ENCODE data around the gene HLA-C.
A peak's percentile ranks its signal among the peaks of the same experiment; 100 is the strongest.
"Not testable (repeated sequence)": the region's sequence is repeated elsewhere in the genome, so short reads cannot be mapped to it uniquely, and the experiment has no call there.

HLA-C gene

DNA sequence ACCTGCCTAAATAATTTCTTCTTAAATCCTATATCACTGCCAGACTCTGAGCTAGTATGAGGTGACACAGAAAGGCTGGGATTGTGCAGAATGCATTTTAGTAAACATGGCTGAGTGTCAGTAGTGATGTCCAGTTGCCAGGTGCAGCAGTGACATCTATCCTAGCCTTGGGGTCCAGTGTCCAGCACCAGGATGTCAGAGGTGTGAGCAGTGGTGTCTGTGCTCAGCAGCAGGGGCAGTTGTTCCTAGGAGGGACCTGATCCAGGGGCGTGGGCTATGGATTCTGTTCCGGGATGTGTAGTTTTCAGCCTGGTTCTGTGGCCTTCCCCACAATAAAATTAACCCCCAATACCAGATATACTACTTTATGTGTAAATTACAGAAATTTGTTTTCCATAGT lies 6.0 kb downstream of the HLA-C start:
- no peak for DNase-seq (ENCODE audit: extremely low spot score)
- TF ChIP-seq FOXM1 (IDR thresholded peaks at IDR 0.05; ENCODE audit: borderline replicate concordance), result no peak
- TF ChIP-seq BHLHE40 (IDR thresholded peaks at IDR 0.05; ENCODE audit: borderline replicate concordance), result no peak
- no peak for TF ChIP-seq SP1 (IDR thresholded peaks at IDR 0.05)
- no peak for TF ChIP-seq ZNF384 (IDR thresholded peaks at IDR 0.05)
- TF ChIP-seq, protein P1, sequence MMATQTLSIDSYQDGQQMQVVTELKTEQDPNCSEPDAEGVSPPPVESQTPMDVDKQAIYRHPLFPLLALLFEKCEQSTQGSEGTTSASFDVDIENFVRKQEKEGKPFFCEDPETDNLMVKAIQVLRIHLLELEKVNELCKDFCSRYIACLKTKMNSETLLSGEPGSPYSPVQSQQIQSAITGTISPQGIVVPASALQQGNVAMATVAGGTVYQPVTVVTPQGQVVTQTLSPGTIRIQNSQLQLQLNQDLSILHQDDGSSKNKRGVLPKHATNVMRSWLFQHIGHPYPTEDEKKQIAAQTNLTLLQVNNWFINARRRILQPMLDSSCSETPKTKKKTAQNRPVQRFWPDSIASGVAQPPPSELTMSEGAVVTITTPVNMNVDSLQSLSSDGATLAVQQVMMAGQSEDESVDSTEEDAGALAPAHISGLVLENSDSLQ (IDR thresholded peaks at IDR 0.05), result no peak
- no peak for TF ChIP-seq NFRKB (IDR thresholded peaks at IDR 0.05)
- TF ChIP-seq ELF4 (IDR thresholded peaks at IDR 0.05), result no peak
- TF ChIP-seq TARDBP (IDR thresholded peaks at IDR 0.05), result no peak
- no peak for TF ChIP-seq L3MBTL2 (conservative IDR thresholded peaks at IDR 0.05)
- TF ChIP-seq LEF1 (IDR thresholded peaks at IDR 0.05; ENCODE audit: borderline replicate concordance), result no peak
- no peak for TF ChIP-seq FOXA1 (IDR thresholded peaks at IDR 0.05)
- TF ChIP-seq FOXK2 (IDR thresholded peaks at IDR 0.05), result no peak
- TF ChIP-seq CTBP1 (IDR thresholded peaks at IDR 0.05; ENCODE audit: borderline replicate concordance), result no peak
- TF ChIP-seq SUZ12 (IDR thresholded peaks at IDR 0.05), result no peak
- no peak for TF ChIP-seq ARNT (IDR thresholded peaks at IDR 0.05)
- no peak for TF ChIP-seq HDGF (IDR thresholded peaks at IDR 0.05; ENCODE audit: borderline replicate concordance)
- POLR2A ChIA-PET, result no interaction called here
- CTCF ChIA-PET, result no interaction called here

DNA sequence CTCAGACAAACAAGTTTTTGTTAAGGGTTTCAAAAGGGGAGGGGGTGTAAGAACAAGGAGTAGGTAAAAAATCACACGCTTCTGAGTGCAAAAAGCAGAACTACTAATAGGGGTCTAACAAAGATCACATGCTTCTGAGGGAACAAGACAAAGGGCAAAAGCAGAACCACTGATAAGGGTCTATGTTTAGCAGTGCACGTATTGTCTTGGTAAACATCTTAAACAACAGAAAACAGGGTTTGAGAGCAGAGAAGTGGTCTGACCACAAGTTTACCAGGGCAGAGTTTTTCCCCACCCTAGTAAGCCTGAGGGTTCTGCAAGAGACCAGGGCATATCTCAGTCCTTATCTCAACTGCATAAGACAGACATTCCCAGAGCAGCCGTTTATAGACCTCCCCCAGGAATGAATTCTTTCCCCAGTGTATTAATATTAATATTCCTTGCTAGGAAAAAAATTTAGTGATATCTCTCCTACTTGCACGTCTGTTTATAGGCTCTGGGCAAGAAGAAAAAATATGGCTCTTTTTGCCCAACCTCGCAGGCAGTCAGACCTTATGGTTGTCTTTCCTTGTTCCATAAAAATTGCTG lies 8.5 kb downstream of the HLA-C start:
- DNase-seq (ENCODE audit: extremely low spot score); POLR2A ChIA-PET; CTCF ChIA-PET: not testable (repeated sequence)

DNA sequence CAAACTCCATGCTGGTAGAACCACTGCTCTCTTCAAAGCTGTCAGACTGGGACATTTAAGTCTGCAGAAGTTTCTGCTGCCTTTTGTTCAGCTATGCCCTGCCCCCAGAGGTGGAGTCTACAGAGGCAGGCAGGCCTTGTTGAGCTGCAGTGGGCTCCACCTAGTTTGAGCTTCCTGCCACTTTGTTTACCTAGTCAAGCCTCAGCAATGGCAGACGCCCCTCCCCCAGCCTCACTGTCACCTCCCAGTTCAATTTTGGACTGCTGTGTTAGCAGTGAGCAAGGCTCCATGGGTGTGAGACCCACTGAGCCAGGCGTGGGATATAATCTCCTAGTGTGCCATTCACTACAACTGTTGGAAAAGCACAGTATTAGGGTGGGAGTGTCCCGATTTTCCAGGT lies 11.9 kb downstream of the HLA-C start:
- DNase-seq (ENCODE audit: extremely low spot score), result not testable (repeated sequence)
- ChIA-PET POLR2A (interaction anchor here (1.2 kb wide), 1 partner anchor 14 kb away, joined by 3 read pairs; no protein-coding TSS in a partner anchor), CTCF (interaction anchor here (0.6 kb wide), 1 partner anchor 14 kb away, joined by 3 read pairs; no protein-coding TSS in a partner anchor)

DNA sequence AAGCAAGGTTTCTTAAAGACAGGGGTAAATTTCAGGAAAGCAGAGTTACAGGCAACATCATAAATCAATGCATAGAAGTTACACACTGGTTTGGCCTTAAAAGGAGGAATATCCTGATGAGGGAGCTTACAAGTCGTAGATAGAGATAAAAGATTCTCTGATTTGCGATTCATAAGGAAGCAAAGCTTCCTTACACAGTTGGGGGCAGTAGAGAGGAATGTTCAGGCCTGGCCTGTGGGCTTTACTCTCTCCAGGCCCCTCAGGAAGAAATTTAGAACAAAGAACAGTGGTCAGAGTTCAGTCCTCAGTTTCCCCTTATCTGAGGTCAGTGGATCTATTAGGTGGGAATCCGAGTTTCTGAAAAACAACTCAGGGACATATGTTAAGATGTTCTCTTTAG lies 19.3 kb downstream of the HLA-C start:
- POLR2A ChIA-PET, result interaction anchor here (0.6 kb wide), 1 partner anchor 295 kb away, joined by 3 read pairs; the partner anchor contains the start of gene NFKBIL1
- CTCF ChIA-PET, result interaction anchor here (0.6 kb wide), 1 partner anchor 18 kb away, joined by 3 read pairs; no protein-coding TSS in a partner anchor
- no peak for TF ChIP-seq ARNT (IDR thresholded peaks at IDR 0.05)
- no peak for TF ChIP-seq FOXA1 (IDR thresholded peaks at IDR 0.05)
- TF ChIP-seq ZNF384 (IDR thresholded peaks at IDR 0.05), result no peak
- no peak for TF ChIP-seq NFRKB (IDR thresholded peaks at IDR 0.05)
- no peak for TF ChIP-seq SP1 (IDR thresholded peaks at IDR 0.05)
- TF ChIP-seq BHLHE40 (IDR thresholded peaks at IDR 0.05; ENCODE audit: borderline replicate concordance), result no peak
- TF ChIP-seq, protein P1 (IDR thresholded peaks at IDR 0.05), result no peak
- no peak for TF ChIP-seq L3MBTL2 (conservative IDR thresholded peaks at IDR 0.05)
- no peak for TF ChIP-seq FOXM1 (IDR thresholded peaks at IDR 0.05; ENCODE audit: borderline replicate concordance)
- no peak for TF ChIP-seq ELF4 (IDR thresholded peaks at IDR 0.05)
- no peak for TF ChIP-seq SUZ12 (IDR thresholded peaks at IDR 0.05)
- no peak for TF ChIP-seq HDGF (IDR thresholded peaks at IDR 0.05; ENCODE audit: borderline replicate concordance)
- no peak for TF ChIP-seq TARDBP (IDR thresholded peaks at IDR 0.05)
- no peak for TF ChIP-seq FOXK2 (IDR thresholded peaks at IDR 0.05)
- no peak for TF ChIP-seq LEF1 (IDR thresholded peaks at IDR 0.05; ENCODE audit: borderline replicate concordance)
- TF ChIP-seq CTBP1 (IDR thresholded peaks at IDR 0.05; ENCODE audit: borderline replicate concordance), result no peak
- DNase-seq (ENCODE audit: extremely low spot score), result no peak

DNA sequence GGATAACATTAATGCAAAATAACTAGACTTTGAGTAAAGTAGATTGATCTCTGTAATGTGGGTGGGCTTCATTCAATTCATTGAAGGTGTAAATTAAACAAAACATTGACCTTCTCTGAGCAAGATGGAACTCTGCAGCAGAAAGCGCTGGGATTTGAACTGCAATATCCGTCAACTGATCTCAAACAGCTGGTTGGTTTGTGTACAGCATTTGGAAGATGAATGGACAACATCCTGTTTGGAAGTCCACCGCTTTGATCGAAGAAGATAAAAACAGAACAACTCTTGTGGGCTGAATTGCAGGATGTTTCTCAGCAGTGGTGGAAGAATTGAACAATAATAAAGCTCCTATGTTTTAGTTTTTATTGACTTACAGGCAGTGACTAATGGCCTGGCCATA lies 20.6 kb downstream of the HLA-C start:
- TF ChIP-seq SUZ12 (IDR thresholded peaks at IDR 0.05) (no peak), L3MBTL2 (conservative IDR thresholded peaks at IDR 0.05) (no peak), SP1 (IDR thresholded peaks at IDR 0.05) (no peak), FOXM1 (IDR thresholded peaks at IDR 0.05; ENCODE audit: borderline replicate concordance) (no peak), BHLHE40 (IDR thresholded peaks at IDR 0.05; ENCODE audit: borderline replicate concordance) (no peak), NFRKB (IDR thresholded peaks at IDR 0.05) (no peak), FOXK2 (IDR thresholded peaks at IDR 0.05) (no peak), HDGF (IDR thresholded peaks at IDR 0.05; ENCODE audit: borderline replicate concordance) (no peak), FOXA1 (IDR thresholded peaks at IDR 0.05) (no peak), TARDBP (IDR thresholded peaks at IDR 0.05) (no peak), CTBP1 (IDR thresholded peaks at IDR 0.05; ENCODE audit: borderline replicate concordance) (no peak), ELF4 (IDR thresholded peaks at IDR 0.05) (no peak), ARNT (IDR thresholded peaks at IDR 0.05) (no peak), LEF1 (IDR thresholded peaks at IDR 0.05; ENCODE audit: borderline replicate concordance) (no peak)
- TF ChIP-seq, protein P1 (IDR thresholded peaks at IDR 0.05), result no peak
- CTCF ChIA-PET, result no interaction called here
- POLR2A ChIA-PET, result no interaction called here
- DNase-seq (ENCODE audit: extremely low spot score), result no peak

DNA sequence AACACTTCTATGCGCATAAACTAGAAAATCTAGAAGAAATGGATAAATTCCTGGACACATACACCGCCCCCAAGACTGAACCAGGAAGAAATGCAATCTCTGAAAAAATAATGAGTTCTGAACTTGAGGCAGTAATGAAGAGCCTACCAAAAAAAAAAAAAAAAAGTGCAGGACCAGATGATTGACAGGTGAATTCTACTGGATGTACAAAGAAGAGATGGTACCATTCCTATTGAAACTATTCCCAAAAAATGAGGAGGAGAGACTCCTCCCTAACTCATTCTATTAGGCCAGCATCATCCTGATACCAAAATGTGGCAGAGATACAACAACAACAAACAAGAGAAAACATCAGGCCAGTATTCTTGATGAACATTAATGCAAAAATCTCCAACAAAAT lies 22.7 kb downstream of the HLA-C start:
- CTCF ChIA-PET, result interaction anchor here (0.6 kb wide), 1 partner anchor 42 kb away, joined by 3 read pairs; no protein-coding TSS in a partner anchor
- DNase-seq (ENCODE audit: extremely low spot score), result no peak
- POLR2A ChIA-PET, result no interaction called here
- TF ChIP-seq HDGF (IDR thresholded peaks at IDR 0.05; ENCODE audit: borderline replicate concordance), result no peak
- TF ChIP-seq, protein P1 (IDR thresholded peaks at IDR 0.05), result peak; percentile 56; the same call in 1 of the 2 replicates

Data from HEK293T (cell line).